ENCODE data around the gene TMEM179.

The TMEM179 gene

DNA sequence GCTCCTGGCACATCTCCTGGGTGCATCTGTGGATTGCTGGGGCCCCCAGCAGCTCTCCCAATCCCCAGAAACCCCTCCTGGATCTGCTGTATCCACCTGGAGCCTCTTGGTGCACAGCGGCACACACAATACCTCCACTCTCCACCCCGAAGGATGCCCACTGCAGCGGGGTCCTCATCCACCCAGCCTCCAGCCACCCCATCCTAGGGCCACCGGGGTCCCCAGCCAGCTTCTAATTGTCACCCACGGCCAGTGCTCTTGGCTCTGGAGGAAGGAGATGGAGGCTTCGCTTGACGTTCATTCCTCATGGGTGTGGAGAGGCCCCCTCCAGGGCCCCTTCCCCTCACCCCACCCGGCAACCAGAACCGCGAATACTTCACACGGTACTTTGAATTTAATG lies 31.6 kb upstream of the TMEM179 start:
- Histone ChIP-seq H3K27me3 (peaks cover 0 to 80% of the 10 kb centered on the region in 2 donors), H3K4me1 (peaks cover 0 to 5% (median 2%) of the 10 kb centered on the region in 4 donors), H3K9me3 (no peaks in the 10 kb centered on the region), H3K27ac (no peak overlapping the region), H3K4me3 (no peak overlapping the region), H3K36me3 (no peaks in the 10 kb centered on the region)
- intact Hi-C loops (cut with DNase I; ENCODE audit: low total_unique reads), result loop anchor here (5.0 kb wide), 1 partner anchor 499 kb away; the partner anchor contains the start of gene KIF26A
- DNase-seq, result no peak
- TF ChIP-seq CTCF (IDR thresholded peaks at IDR 0.05), result no peak

DNA sequence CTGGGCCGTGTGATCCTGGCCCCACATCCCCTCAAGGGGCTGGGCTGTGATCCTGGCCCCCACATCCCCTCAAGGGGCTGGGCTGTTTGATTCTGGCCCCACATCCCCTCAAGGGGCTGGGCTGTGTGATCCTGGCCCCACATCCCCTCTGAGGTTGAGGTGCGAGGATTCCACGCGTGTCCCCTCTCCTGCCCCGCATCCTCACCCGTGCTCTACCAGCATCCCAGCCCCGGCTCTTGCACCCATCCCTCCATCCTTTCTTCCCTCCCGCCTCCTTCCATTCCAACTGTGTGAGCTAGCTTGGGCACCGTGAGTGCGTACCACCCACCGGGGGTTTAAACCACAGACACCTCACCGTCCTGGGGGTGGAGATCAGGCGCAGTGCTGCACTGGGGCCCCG lies 31.1 kb upstream of the TMEM179 start:
- Histone ChIP-seq H3K4me1 (peaks cover 0 to 5% (median 2%) of the 10 kb centered on the region in 4 donors), H3K9me3 (no peaks in the 10 kb centered on the region), H3K27ac (no peak overlapping the region), H3K27me3 (peaks cover 0 to 76% of the 10 kb centered on the region in 2 donors), H3K4me3 (no peak overlapping the region), H3K36me3 (no peaks in the 10 kb centered on the region)
- no peak for DNase-seq
- intact Hi-C loops (cut with DNase I; ENCODE audit: low total_unique reads), result loop anchor here (5.0 kb wide), 1 partner anchor 498 kb away; the partner anchor contains the start of gene KIF26A
- TF ChIP-seq CTCF (IDR thresholded peaks at IDR 0.05), result no peak

- Histone ChIP-seq H3K27ac (no peak overlapping the region), H3K4me3 (no peak overlapping the region), H3K4me1 (peaks cover 0 to 3% (median 1%) of the 10 kb centered on the region in 4 donors), H3K36me3 (no peaks in the 10 kb centered on the region), H3K27me3 (peaks cover 0 to 69% of the 10 kb centered on the region in 2 donors), H3K9me3 (peaks cover 0 to under 1% (median 0%) of the 10 kb centered on the region in 3 donors)
- TF ChIP-seq CTCF (IDR thresholded peaks at IDR 0.05), result no peak
- intact Hi-C loops (cut with DNase I; ENCODE audit: low total_unique reads), result loop anchor here (5.0 kb wide), 1 partner anchor 498 kb away; the partner anchor contains the start of gene KIF26A
- DNase-seq, result no peak
Measured at GRCh38 chr14:104634886-104635570, 30.5 kb upstream of the TMEM179 start.

DNA sequence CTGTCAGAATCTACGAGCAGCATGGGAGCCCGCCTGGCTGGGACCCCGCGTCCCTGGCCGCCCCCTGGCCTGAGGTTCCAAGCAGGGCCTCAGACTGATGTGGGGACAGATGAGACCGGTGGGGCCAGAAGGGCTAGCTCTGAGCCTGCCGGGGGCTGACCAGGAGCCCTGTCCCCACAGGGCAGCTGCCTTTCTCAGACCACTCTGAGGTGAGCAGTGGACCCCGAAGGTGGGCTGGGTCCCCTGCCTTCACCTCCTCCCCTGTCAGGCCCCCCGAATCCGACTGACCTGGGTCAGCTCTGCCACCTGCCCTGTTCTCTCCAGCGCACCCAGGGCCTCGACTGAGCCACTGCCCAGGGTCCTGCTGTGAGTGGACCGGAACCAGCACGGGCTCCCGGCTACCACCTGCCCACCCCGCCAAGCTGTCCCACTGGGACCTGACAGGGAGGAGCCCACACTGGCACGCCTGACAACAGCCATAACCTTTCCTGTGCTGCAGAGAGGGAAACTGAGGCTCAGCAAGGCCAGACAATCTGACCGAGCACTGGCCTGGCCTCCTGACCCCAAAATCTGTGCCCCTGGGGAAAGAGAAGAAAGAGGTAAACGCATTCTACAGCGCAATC lies 29.7 kb upstream of the TMEM179 start:
- TF ChIP-seq CTCF (IDR thresholded peaks at IDR 0.05), result no peak
- no peak for DNase-seq
- intact Hi-C loops (cut with DNase I; ENCODE audit: low total_unique reads), result no loop called here
- Histone ChIP-seq H3K4me3 (no peak overlapping the region), H3K27ac (no peak overlapping the region), H3K27me3 (peaks cover 0 to 61% of the 10 kb centered on the region in 2 donors), H3K36me3 (no peaks in the 10 kb centered on the region), H3K9me3 (peaks cover 0 to 8% (median 5%) of the 10 kb centered on the region in 3 donors), H3K4me1 (no peaks in the 10 kb centered on the region)

DNA sequence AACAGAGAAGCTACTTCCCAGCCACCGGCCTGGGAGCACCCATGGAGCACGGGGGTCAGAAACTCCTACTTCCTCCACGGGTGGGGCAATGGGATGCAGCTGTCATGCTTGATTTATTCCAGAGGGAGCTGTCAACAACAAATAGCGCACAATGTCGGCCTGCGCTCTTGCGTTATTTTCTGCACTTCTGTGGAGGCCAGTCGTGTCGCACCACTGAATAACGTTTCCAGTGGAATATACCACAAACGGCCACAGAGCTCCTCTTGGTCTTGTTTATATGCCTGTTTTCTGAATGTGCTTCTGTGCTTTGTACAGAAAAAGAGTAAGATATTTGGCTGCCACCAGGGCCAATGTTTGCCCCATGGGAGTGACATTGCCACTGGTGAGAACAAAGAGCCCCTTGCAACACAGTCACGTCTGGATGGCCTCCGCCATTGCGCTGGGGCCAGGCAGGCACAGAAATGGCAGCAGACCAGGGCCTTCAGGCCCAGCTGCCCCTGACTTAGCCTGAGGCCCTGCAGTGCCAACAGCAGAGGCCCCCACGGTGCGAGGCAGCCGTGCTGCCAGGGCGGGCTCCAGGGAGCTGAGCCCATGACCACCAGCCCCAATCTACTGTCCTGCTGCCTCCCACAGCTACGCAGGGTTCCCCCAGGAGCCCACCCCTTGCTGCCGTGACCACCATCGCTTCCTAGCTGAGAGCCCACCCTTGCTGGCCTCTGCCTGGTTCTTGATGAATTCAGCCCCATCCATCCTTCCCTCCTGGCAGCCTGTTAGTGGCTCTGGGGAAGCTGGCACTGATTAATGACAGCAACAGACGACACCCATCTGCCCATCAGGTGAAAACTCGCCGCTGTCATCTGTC lies 28.9 kb upstream of the TMEM179 start:
- no peak for TF ChIP-seq CTCF (IDR thresholded peaks at IDR 0.05)
- H3K4me1 ChIP-seq, result no peaks in the 10 kb centered on the region
- H3K27me3 ChIP-seq, result peaks cover 0 to 54% of the 10 kb centered on the region in 2 donors
- intact Hi-C loops (cut with DNase I; ENCODE audit: low total_unique reads), result no loop called here
- peaks cover 0 to 13% (median 9%) of the 10 kb centered on the region in 3 donors for H3K9me3 ChIP-seq
- H3K4me3 ChIP-seq, result no peak overlapping the region
- H3K36me3 ChIP-seq, result no peaks in the 10 kb centered on the region
- peak; percentile 18 to 43 for DNase-seq
- H3K27ac ChIP-seq, result no peak overlapping the region
